Neural cell (in vitro differentiated cells): ENCODE data around the gene PRXL2B. TPM values are rescaled to one million over a fixed set of nuclear protein-coding genes. Genes with fewer than 3 reads are reported as not detected.

Experiments
- H2AFZ ChIP-seq: fragments of 200-600, 300-800 bp; sonication (generic), shearing (Covaris generic); 2 replicates; pipeline ENCODE4 v1.6.0; 2014; ENCODE audit warnings: low read depth, mild to moderate bottlenecking, antibody characterized with exemption, low read length, moderate library complexity
- H3F3A ChIP-seq: fragments of 200-600 bp; shearing (Covaris generic); 2 replicates; pipeline ENCODE4 v1.6.1; 2016; ENCODE audit warnings: mild to moderate bottlenecking, moderate library complexity, mixed read lengths, antibody characterized with exemption, low read length; ENCODE audit not compliant: insufficient read depth, poor library complexity, severe bottlenecking
- H3K27ac ChIP-seq: fragments of 200-600, 300-800 bp; sonication (generic), shearing (Covaris generic); 2 replicates; pipeline ENCODE4 v1.5.1; 2014; ENCODE audit warnings: mild to moderate bottlenecking, low read length, moderate library complexity
- H3K27me3 ChIP-seq: fragments of 300-800, 200-600 bp; sonication (generic), shearing (Covaris generic); 2 replicates; pipeline ENCODE4 v1.6.0; 2014; ENCODE audit warnings: mild to moderate bottlenecking, low read depth, low read length, moderate library complexity; ENCODE audit not compliant: insufficient read depth
- H3K36me3 ChIP-seq: fragments of 300-800, 200-600 bp; sonication (generic), shearing (Covaris generic); 2 replicates; pipeline ENCODE4 v1.5.1; 2014; ENCODE audit warnings: mild to moderate bottlenecking, antibody characterized with exemption, low read length, moderate library complexity; ENCODE audit not compliant: insufficient read depth
- H3K4me2 ChIP-seq: fragments of 300-800, 200-600 bp; sonication (generic), shearing (Covaris generic); 2 replicates; pipeline ENCODE4 v1.6.0; 2014; ENCODE audit warnings: mild to moderate bottlenecking, low read length
- H3K4me3 ChIP-seq: fragments of 300-800, 200-600 bp; sonication (generic), shearing (Covaris generic); 2 replicates; pipeline ENCODE4 v1.5.1; 2014; ENCODE audit warnings: mild to moderate bottlenecking, low read length, moderate library complexity
- H3K79me2 ChIP-seq: fragments of 200-600 bp; shearing (Covaris generic); replicated peaks from 2 replicates; pipeline ENCODE4 v1.6.0; 2014; ENCODE audit warnings: mild to moderate bottlenecking, low read length, moderate library complexity; ENCODE audit not compliant: insufficient read depth
- H3K9ac ChIP-seq: fragments of 300-800, 200-600 bp; sonication (generic), shearing (Covaris generic); 2 replicates; pipeline ENCODE4 v1.6.1; 2016; ENCODE audit warnings: mild to moderate bottlenecking, low read length, mixed read lengths
- H3K9me2 ChIP-seq: fragments of 200-600 bp; shearing (Covaris generic); 2 replicates; pipeline ENCODE4 v1.6.1; 2016; ENCODE audit warnings: mild to moderate bottlenecking, low read length, mixed read lengths; ENCODE audit not compliant: insufficient read depth
- H3K9me3 ChIP-seq: fragments of 200-600, 300-800 bp; sonication (generic), shearing (Covaris generic); 2 replicates; pipeline ENCODE4 v1.6.1; 2016; ENCODE audit warnings: mild to moderate bottlenecking, mixed run types, low read length, moderate library complexity, mixed read lengths
- H4K20me1 ChIP-seq: fragments of 200-600 bp; shearing (Covaris generic); 2 replicates; pipeline ENCODE4 v1.6.1; 2016; ENCODE audit warnings: mild to moderate bottlenecking, mixed run types; ENCODE audit not compliant: insufficient read depth
- EP300 ChIP-seq: fragments of 450-650 bp; conservative IDR thresholded peaks from 2 replicates; pipeline ENCODE4 v1.6.1; 2014; ENCODE audit warnings: antibody characterized with exemption, mild to moderate bottlenecking, moderate library complexity; ENCODE audit not compliant: poor library complexity, severe bottlenecking
- EZH2 ChIP-seq: fragments of 200-600, 300-800 bp; shearing (Covaris generic), sonication (generic); IDR thresholded peaks from 2 replicates; pipeline ENCODE4 v1.6.1; 2014; ENCODE audit warnings: antibody characterized with exemption, low read length, borderline replicate concordance, mild to moderate bottlenecking; ENCODE audit not compliant: insufficient read depth, poor library complexity, severe bottlenecking
- MXI1 ChIP-seq: fragments of 450-650 bp; conservative IDR thresholded peaks from 2 replicates; pipeline ENCODE4 v1.6.1; 2014; ENCODE audit warnings: antibody characterized with exemption, mild to moderate bottlenecking; ENCODE audit not compliant: poor library complexity, severe bottlenecking
- POLR2AphosphoS5 ChIP-seq: IDR thresholded peaks from 2 replicates; pipeline ENCODE4 v1.6.1; 2012
- RAD21 ChIP-seq: fragments of 450-650 bp; conservative IDR thresholded peaks from 2 replicates; pipeline ENCODE4 v1.6.1; 2014; ENCODE audit warnings: antibody characterized with exemption, mild to moderate bottlenecking, moderate library complexity
- SMC3 ChIP-seq: fragments of 450-650 bp; conservative IDR thresholded peaks from 2 replicates; pipeline ENCODE4 v1.6.1; 2014; ENCODE audit warnings: antibody characterized with exemption, mild to moderate bottlenecking, moderate library complexity; ENCODE audit not compliant: poor library complexity
- TAF1 ChIP-seq: IDR thresholded peaks from 2 replicates; pipeline ENCODE4 v1.6.1; 2012; ENCODE audit warnings: low read depth
- polyA plus RNA-seq: library from polyadenylated mRNA; depleted of rRNA; stranded (reverse); fragments of >200 nt; gene quantifications from 2 replicates; pipeline ENCODE4 v1.2.3, GENCODE V29; 2014
- TF ChIP-seq, protein P1 (sequence below): IDR thresholded peaks from 2 replicates; pipeline ENCODE4 v1.6.1; 2012; ENCODE audit warnings: borderline replicate concordance
- TF ChIP-seq, protein P2 (sequence below): fragments of 450-650 bp; IDR thresholded peaks from 2 replicates; pipeline ENCODE4 v1.5.1; 2014; ENCODE audit warnings: antibody characterized with exemption, mild to moderate bottlenecking, moderate library complexity; ENCODE audit not compliant: poor library complexity, severe bottlenecking

PRXL2B gene
- polyA plus RNA-seq, 1 donor from 2014 or later, result 29.0 TPM

DNA sequence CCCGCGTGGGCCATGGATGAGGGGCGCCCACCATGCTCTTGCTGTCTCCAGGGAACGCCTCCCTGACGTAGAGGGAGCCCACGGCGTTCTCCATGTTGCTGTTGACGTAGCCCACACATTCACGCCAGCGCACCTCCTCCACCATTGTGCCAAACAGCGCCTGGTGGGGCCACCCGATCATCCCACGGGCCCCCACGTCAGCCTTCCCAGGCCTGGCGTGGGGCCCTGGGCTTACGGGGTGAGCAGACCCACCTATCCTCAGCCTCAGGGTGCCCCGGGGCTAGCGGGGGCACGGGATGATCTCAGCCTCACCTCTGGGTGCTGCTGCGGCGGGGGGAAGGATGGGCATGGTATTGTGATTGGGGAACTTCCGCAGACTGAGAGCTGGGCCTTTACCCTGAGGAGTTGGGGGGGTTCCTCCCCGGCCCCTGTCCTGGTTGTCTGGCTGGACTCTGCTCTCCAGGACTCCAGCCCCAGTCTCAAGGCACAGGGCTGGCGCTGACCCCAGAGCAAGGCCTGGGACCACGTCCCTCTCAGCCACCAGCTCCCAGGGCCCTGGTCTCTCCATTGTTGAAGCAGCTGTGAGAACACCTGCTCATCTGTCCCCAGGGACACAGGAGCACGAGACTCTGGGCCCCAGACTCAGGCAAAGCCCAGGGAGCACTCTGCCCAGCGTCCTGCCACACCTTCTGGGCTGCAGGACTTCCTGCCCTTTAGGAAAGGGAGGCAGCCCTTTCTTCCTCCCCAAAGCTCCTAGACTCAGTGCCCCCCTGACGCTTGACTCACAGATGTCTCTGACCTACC lies 10.2 kb downstream of the PRXL2B start:
- no peak overlapping the region for H3K4me2 ChIP-seq
- no peak overlapping the region for H3K4me3 ChIP-seq
- H4K20me1 ChIP-seq, result no peaks in the 10 kb centered on the region

DNA sequence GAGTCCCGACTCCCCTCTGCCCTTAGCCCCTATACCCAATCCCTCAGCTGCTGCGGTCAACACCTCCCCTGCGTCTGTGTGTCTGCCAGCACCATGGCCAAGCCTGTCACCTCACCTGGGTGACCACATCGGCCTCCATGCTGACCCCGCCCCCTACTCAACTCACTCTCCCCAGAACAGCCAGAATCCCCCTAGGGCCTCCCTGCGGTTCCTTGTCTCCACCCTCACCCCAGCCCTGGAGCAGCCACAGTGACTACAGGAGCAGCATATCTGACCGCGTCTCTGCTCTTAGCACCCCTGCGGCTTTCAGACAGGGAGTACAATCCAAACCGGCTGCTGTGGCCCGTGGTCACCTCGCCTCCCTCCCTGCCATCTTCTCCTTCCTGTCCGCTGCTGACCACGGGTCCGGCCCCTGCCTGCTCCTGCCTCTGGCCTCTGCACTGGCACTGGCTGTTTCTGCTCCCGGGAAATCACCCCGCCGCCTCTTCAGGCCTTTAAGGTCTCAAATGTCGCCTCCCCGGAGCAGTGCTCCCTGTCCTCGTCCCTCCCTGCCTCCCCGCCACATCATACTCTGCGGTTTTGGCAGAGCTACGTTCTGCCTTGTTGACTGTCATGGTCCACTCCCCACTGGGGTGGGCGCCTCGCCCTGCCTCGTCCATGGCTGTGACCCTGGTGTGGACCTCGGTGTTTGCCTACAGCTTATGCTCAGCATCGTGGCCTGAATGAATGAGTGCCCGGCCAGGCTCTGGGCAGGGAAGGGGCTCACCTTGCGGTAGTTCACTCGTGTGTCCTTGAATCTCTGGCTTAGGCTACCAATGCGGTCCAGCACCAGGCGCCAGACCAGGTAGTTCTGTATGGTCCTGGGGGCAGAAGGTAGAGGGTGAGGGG lies 11.1 kb downstream of the PRXL2B start:
- no peak overlapping the region for H2AFZ ChIP-seq
- no peaks in the 10 kb centered on the region for H4K20me1 ChIP-seq
- no peak overlapping the region for H3K4me2 ChIP-seq
- H3K27me3 ChIP-seq, result no peaks in the 10 kb centered on the region
- TF ChIP-seq RAD21 (no peak), EP300 (no peak), EZH2 (no peak), TAF1 (no peak), SMC3 (no peak), MXI1 (no peak), POLR2AphosphoS5 (no peak)
- TF ChIP-seq, protein P1, sequence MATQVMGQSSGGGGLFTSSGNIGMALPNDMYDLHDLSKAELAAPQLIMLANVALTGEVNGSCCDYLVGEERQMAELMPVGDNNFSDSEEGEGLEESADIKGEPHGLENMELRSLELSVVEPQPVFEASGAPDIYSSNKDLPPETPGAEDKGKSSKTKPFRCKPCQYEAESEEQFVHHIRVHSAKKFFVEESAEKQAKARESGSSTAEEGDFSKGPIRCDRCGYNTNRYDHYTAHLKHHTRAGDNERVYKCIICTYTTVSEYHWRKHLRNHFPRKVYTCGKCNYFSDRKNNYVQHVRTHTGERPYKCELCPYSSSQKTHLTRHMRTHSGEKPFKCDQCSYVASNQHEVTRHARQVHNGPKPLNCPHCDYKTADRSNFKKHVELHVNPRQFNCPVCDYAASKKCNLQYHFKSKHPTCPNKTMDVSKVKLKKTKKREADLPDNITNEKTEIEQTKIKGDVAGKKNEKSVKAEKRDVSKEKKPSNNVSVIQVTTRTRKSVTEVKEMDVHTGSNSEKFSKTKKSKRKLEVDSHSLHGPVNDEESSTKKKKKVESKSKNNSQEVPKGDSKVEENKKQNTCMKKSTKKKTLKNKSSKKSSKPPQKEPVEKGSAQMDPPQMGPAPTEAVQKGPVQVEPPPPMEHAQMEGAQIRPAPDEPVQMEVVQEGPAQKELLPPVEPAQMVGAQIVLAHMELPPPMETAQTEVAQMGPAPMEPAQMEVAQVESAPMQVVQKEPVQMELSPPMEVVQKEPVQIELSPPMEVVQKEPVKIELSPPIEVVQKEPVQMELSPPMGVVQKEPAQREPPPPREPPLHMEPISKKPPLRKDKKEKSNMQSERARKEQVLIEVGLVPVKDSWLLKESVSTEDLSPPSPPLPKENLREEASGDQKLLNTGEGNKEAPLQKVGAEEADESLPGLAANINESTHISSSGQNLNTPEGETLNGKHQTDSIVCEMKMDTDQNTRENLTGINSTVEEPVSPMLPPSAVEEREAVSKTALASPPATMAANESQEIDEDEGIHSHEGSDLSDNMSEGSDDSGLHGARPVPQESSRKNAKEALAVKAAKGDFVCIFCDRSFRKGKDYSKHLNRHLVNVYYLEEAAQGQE, result no peak
- TF ChIP-seq, protein P2, sequence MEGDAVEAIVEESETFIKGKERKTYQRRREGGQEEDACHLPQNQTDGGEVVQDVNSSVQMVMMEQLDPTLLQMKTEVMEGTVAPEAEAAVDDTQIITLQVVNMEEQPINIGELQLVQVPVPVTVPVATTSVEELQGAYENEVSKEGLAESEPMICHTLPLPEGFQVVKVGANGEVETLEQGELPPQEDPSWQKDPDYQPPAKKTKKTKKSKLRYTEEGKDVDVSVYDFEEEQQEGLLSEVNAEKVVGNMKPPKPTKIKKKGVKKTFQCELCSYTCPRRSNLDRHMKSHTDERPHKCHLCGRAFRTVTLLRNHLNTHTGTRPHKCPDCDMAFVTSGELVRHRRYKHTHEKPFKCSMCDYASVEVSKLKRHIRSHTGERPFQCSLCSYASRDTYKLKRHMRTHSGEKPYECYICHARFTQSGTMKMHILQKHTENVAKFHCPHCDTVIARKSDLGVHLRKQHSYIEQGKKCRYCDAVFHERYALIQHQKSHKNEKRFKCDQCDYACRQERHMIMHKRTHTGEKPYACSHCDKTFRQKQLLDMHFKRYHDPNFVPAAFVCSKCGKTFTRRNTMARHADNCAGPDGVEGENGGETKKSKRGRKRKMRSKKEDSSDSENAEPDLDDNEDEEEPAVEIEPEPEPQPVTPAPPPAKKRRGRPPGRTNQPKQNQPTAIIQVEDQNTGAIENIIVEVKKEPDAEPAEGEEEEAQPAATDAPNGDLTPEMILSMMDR, result no peak
- no peaks in the 10 kb centered on the region for H3K9me2 ChIP-seq
- no peak overlapping the region for H3K27ac ChIP-seq
- H3K4me3 ChIP-seq, result no peak overlapping the region
- no peaks in the 10 kb centered on the region for H3K9me3 ChIP-seq
- H3K36me3 ChIP-seq, result no peaks in the 10 kb centered on the region
- H3K9ac ChIP-seq, result no peak overlapping the region
- no peaks in the 10 kb centered on the region for H3K79me2 ChIP-seq
- H3F3A ChIP-seq, result no peaks in the 10 kb centered on the region

More for the DNA sequence above, 10.2 kb downstream of the PRXL2B start:
- Histone ChIP-seq H3K27ac (no peak overlapping the region), H3K9me3 (no peaks in the 10 kb centered on the region), H2AFZ (no peak overlapping the region), H3K36me3 (no peaks in the 10 kb centered on the region), H3F3A (no peaks in the 10 kb centered on the region), H3K27me3 (no peaks in the 10 kb centered on the region), H3K9me2 (no peaks in the 10 kb centered on the region), H3K9ac (no peak overlapping the region), H3K79me2 (no peaks in the 10 kb centered on the region)
- TF ChIP-seq TAF1, result no peak
- no peak for TF ChIP-seq SMC3
- TF ChIP-seq, protein P2, result no peak
